Stimulated activated CD8-positive, alpha-beta memory T cell treated with anti-CD3 and anti-CD28 coated beads, Interleukin-12 subunit alpha, Interleukin-12 subunit beta, amount 100 ng/mL, for 24 hours (primary cell): ENCODE results near the gene TSC2.
"Not testable (repeated sequence)": the region's sequence is repeated elsewhere in the genome, so short reads cannot be mapped to it uniquely, and the experiment has no call there.

Experiments
- DNase-seq: peaks from one replicate; pipeline ENCODE4 v3.0.0-alpha.2; 2020; ENCODE audit errors: extremely low read depth

The TSC2 gene

DNA sequence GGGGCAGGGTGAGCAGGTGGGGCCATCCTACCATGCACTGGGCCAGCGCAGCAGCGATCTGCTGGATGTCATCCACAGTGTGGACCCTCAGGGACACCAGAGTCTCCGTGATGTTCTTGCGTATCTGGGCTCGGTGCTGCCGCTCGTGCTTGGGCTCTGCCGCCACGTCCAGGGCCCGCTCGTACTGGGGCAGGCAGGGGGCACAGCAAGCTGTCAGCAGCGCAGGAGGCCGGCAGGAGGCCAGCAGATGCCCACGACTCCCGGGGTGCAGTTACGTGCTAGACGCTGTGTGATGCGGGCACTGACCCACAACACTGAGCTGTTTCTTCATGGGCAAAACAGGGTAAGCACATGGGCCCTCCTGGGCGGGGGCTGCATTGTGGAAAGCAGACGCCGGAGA, 57.5 kb downstream of the TSC2 start:
- not testable (repeated sequence) for DNase-seq

DNA sequence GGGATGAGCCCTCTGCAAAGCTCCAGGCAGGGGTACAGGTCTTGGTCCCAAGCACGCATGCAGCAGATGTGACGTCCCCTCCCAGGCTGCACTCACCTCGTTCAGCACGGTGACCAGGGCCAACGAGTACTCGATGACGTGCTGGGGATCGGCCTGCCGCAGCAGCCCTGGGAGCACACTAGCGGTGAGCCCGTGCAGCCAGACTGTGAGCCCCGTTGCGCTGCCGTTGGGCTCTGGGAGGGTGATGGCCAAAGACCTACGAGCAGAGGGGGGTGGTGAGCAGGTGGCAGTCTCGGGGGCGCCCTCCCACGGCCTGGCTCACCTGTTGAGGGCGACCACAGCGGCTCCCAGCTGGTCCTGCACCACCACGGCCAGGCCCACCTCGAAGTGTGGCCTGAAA, 58.0 kb downstream of the TSC2 start:
- not testable (repeated sequence) for DNase-seq

- DNase-seq: not testable (repeated sequence)
These were observed 58.4 kb downstream of the TSC2 start for GRCh38 chr16:2106211-2106610.

DNA sequence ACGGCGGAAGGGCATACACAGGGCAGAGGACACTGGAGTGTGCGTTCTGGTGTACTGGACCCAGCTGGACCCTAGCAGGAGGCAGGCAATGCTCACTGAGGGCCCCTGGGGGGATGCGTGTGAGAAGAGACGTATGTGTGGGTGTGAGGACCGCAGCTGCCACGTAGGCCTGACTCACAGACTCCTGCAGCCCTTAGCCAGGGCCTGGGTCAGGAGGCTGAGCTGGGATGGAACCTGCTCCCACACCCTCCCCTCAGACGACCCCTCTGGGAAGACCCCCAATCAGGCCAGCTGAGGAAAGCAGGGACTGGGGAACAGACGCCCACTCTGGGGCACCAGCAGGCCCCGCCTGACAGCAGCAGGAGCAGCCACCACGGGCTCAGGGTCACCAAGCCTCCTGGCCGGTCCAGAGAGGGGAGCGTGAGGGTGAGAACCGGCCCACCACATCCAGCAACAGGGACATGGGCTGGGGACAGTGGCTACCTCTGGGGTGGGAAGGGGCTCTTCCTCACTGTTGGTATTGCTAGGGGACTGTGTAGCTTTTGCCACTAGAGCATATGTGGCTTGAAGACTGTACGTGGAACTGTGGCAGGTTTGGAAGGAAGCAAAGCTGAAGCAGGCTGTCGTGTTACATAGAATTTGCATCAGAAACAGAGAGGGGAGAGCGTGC, 59.5 kb downstream of the TSC2 start:
- DNase-seq: not testable (repeated sequence)

GRCh38 chr16:2107791-2108125, 60.0 kb downstream of the TSC2 start:
- not testable (repeated sequence) for DNase-seq

DNA sequence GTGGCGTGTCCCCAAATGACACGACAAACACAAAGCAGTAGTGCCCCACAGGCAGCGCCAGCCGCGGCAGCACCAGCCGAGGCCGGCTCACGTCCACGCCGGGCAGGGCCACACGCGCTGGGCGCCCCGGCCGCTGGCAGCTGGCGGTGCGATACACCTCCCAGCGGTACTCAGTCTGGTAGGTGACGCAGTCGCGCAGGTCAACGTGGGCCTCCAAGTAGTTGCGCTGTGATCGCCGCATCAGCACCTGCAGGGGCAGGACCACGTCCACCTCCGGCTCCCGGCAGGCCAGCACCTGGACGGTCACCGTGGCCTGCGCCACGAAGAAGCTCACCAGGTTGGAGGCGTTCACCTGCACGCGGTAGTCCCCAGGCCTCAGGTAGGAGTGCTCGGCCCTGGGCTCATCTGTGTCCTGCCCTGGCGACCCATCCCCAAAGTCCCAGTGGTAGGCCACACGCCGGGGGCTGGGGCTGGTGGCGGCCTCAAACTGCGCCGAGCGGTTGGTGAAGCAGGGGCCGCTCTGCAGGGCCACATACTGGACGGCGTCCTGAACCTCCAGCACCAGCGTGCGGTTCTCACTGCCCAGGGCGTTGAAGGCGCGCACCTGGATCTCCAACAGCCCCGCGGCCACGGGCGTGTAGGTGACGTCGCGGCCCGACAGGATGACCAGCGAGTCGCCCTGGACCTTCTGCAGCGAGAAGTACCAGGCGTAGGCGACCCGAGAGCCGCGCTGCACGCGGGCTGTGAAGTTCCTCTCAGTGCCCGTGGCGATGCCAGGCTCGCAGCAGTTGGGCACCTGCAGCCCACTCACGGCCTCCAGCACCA, 60.9 kb downstream of the TSC2 start:
- not testable (repeated sequence) for DNase-seq

GRCh38 chr16:2109271-2109580, 61.4 kb downstream of the TSC2 start:
- not testable (repeated sequence) for DNase-seq

GRCh38 chr16:2109872-2110271, 62.1 kb downstream of the TSC2 start:
- DNase-seq: not testable (repeated sequence)

DNA sequence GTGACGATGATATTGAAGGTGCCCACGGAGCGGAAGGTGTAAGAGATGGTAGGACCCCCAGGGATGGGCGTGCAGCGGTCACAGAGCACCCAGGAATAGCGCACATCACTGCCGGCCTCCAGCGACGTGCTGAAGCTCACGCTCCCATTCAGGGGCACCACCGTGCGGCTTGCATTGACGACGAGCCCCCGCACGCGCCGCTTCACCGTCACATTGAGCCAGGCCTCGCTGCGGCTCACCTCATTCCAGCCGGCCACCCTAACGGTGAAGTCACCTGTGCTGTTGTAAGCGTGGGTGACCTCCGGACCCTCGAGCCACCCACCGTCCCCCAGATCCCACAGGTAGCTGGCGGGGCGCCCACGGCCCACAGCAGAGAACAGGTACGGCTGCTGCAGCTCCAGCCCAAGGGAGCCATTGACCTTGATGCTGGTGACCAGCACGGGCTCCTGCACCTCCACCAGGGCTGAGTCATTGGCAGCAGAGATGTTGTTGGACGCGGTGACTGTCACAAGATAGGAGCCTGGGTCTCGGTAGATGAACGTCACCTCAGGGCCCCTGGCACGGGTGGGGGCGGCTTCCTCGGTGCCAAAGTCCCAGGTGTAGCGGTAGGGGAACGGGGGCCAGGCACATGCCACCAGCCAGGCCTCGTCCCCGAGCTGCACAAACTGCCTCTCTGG, 62.7 kb downstream of the TSC2 start:
- not testable (repeated sequence) for DNase-seq

GRCh38 chr16:2111009-2111353, 63.2 kb downstream of the TSC2 start:
- not testable (repeated sequence) for DNase-seq

DNA sequence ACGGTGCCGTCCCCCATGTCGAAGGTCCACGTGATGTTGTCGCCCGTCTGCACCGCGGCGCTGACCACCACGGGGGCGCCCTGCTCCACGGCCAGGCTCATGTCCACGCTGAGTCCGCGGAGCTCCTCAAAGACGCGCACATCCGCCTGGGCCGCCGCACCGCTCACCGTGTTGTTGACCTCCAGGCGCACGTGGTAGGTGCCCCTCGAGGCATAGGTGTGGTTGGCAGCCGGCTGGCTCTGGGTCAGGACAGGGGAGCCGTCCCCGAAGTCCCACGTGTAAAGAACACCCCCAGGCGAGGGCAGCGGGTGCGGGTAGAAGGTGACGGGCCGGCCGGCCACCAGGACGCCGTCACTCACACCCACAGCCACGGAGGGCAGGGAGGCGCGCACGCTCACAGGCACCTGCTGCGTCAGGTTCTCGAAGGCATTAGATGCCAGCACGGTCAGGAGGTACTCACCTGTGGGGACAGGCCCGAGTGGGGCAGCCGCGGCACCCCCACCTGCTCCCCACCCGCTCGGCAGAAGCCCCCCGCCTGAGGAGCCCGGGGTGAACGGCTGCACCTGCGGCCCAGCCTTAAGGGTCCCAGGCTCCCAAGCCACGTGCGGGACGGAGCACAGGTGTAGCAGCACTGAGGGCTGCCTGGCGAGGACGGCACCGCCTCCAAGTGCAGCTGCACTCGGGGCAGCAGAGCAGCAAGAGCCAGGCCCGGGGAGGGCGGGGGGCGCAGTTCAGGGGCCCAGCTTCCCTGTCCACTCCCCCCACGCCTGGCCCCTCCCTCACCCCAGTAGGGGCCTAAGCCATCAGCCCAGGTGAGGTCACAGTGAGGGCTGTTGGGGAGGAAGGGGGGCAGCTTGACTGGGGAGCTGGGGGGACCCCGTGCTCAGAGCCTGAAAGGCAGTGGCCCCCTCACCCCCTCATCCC, 63.9 kb downstream of the TSC2 start:
- not testable (repeated sequence) for DNase-seq

GRCh38 chr16:2112539-2113106, 64.8 kb downstream of the TSC2 start:
- not testable (repeated sequence) for DNase-seq

DNA sequence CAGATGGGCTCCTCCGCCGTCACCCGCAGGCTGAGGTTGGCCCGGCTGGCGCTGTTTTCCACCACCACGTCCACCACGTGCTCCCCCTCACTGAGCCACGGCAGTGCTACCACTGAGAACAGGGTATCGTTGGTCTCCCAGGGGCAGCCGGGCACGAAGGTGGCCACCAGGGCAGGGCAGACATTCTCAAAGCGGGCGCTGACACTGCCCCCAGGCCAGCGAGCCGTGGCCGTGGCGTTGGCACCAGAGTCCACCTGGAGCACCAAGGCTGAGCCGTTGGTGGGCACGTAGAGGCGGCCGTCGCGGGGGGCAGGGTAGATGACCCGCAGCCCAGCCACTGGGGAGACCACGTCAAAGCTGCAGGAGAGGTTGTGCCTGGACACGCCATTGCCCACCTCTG, 66.4 kb downstream of the TSC2 start:
- not testable (repeated sequence) for DNase-seq

- DNase-seq: not testable (repeated sequence)
These were observed 67.3 kb downstream of the TSC2 start for GRCh38 chr16:2114885-2115590.

GRCh38 chr16:2115591-2115973, 67.8 kb downstream of the TSC2 start:
- no peak for DNase-seq

DNA sequence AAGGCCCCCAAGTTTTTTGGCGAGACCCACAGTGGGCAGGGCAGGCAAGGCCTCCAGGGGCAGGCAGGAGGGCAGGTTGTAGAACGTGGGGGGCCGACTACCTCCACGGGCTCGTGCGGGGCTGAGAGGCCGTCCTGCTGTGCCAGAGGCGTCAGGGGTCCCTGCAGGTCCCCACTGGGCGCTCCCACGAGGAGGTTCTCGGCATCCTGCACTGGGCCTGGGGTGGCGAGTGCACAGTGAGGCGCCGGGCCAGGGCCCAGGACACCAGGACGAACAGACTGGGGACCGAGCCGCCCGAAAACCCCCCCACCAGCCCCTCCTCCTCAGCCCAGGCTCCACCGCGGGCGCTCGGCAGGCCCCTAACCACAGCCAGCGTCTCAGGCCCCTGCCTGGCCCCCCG, 68.6 kb downstream of the TSC2 start:
- DNase-seq: not testable (repeated sequence)

GRCh38 chr16:2117341-2117740, 69.6 kb downstream of the TSC2 start:
- not testable (repeated sequence) for DNase-seq

DNA sequence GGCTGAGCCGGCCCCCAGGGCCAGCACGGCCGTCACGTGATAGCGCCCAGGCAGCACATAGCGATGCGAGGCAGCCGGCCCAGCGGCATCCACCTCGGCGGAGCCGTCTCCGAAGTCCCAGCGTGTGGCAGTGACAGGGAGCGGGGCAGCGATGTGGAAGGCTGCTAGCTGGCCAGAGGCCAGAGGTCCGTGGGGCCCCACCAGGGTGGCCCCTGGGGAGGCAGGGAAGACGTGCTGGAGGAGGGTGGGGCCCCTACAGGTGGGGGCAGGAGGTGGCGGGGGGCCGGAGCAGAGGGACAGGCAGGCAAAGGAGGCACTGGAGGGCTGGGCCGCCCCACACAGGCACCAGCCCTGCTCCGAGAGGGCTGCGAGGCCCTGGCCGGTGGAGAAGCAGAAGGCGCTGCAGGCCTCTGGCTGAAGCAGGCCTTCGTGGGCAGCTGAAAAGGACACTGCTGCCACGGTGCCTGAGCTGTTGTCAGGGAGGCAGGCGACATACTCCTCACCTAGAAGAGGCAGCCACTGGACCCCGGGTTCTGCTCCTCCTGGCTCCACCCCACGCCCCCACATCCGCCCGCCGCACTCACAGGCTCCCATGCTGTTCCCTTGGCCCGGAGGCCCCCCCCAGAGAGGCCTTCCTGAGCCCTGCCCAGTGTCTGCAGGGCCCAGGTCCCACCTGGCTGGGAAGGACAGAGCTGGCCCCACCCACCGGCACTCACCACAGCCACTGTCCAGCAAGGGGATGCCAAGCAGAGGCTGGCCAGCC, 70.4 kb downstream of the TSC2 start:
- DNase-seq: not testable (repeated sequence)

- DNase-seq: not testable (repeated sequence)
These were observed 73.5 kb downstream of the TSC2 start for GRCh38 chr16:2121325-2121724.

DNA sequence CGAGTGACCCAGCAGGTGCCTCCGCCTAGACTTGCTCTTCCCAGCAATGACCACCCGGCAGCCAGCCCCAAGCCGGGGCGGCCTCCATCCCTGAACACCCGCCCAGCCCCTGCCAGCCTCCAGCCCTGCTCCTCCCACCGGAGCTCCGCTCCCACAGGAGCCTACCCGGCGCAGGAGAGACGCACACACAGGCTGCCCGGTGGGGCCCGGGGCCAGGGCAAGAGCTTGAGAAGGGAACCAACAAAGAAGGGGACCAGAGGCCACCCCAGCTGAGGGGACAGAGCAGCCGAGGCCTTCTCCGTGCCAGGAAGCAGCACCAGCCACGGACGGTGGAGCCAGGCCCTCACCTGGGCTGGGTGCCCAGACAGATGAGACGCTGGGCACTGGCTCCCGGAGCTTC, 74.1 kb downstream of the TSC2 start:
- no peak for DNase-seq
